Fibroblast of the aortic adventitia (primary cell): ENCODE measurements around the gene DAP. TPM values are rescaled to one million over a fixed set of nuclear protein-coding genes. Genes with fewer than 3 reads are reported as not detected.

Experiments
- DNase-seq: peaks from one replicate; pipeline ENCODE4 v3.0.0-alpha.2; 2010; ENCODE audit warnings: low read depth
- H3K4me3 ChIP-seq: 2 replicates; pipeline ENCODE4 v1.5.1; 2011; ENCODE audit warnings: low read depth, mild to moderate bottlenecking, control low read depth, low read length, moderate library complexity
- total RNA-seq: library from RNA; depleted of rRNA; stranded (reverse); fragments of >200 nt; gene quantifications from 2 replicates; pipeline ENCODE4 v1.2.3, GENCODE V29; 2012; ENCODE audit warnings: low replicate concordance
- TF ChIP-seq, protein P1 (sequence below): IDR thresholded peaks from 2 replicates; pipeline ENCODE4 v1.5.1; 2011; ENCODE audit warnings: mild to moderate bottlenecking, low read length, control low read depth, inconsistent platforms; ENCODE audit not compliant: insufficient read depth

DAP gene
- total RNA-seq, 1 donor: 49.3 TPM

DNA sequence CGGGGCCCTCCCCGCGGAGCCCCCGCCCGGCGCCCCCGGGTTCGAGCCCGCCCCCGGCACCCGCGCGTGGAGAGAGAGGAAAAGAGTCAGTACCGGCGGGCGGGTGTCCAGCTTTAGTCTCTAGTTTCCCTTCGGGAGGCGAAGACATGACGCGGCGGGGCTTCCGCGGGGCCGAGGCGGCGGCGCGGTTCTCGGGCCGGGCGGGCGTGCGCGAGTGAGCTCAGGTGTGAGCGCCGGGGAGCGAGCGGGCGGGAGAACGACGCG, 181 bp downstream of the DAP start:
- TF ChIP-seq, protein P1, sequence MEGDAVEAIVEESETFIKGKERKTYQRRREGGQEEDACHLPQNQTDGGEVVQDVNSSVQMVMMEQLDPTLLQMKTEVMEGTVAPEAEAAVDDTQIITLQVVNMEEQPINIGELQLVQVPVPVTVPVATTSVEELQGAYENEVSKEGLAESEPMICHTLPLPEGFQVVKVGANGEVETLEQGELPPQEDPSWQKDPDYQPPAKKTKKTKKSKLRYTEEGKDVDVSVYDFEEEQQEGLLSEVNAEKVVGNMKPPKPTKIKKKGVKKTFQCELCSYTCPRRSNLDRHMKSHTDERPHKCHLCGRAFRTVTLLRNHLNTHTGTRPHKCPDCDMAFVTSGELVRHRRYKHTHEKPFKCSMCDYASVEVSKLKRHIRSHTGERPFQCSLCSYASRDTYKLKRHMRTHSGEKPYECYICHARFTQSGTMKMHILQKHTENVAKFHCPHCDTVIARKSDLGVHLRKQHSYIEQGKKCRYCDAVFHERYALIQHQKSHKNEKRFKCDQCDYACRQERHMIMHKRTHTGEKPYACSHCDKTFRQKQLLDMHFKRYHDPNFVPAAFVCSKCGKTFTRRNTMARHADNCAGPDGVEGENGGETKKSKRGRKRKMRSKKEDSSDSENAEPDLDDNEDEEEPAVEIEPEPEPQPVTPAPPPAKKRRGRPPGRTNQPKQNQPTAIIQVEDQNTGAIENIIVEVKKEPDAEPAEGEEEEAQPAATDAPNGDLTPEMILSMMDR: no peak
- H3K4me3 ChIP-seq: peak overlapping the region; percentile 73
- no peak for DNase-seq

DNA sequence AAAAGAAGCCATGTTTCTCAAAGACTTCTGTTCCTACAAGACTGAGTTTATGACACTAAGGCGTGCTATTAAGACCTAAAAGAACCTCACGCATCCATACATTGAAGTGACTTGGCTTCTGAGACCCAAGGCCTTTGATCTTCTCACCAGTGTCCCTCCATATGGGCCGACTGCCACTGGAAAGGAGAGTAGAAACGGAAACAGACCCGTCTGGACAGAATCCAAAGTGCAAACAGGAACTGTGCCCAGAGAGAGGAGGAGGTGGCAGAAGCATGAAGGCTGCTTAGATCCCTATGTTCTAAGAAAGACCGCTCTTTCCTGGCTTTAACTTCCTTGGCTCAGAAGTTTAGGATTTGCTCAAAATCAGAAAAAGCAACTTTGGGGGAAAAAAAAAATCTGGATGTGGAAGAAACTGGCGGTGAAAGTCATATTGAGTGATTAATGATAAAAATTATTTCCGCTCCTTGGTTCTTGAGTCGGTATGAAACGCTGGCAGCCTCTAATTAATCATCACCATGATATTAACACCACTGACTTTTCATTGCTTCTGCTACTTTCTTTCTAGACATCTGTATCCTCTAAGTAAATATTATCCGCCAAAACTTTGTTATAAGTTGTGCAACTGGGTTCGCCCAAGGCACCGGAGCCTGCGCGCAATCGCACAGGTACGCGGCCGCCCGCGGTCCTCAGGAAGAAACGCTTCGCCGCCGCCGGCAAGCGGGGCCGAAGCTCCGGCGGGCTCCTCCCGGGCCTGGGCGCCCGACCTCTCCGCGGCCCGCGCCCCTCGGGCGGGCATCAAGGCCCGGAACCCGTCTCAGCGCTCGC, 726 bp downstream of the DAP start:
- H3K4me3 ChIP-seq: peak overlapping the region; percentile 73
- peak; percentile 65 for DNase-seq
- TF ChIP-seq, protein P1: no peak

DNA sequence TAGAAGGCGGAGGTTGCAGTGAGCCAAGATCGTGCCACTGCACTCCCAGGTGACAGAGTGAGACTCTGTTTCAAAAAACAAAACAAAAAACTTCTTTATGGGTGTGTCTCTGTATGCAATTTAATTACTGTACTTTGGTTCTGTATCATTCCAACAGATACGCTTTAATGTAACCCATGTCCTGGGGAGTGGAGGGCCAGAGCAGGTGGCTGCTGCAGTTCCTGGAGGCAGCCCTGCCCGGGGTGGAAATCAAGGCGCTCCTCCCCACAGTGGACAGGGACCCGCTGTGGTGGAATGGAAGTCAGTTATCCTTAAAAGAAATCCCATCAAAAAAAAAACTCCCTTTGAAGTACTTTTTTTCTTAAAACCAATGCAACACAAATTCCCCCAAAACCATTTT, 1.9 kb downstream of the DAP start:
- TF ChIP-seq, protein P1: no peak
- H3K4me3 ChIP-seq: no peak overlapping the region
- DNase-seq: no peak

DNA sequence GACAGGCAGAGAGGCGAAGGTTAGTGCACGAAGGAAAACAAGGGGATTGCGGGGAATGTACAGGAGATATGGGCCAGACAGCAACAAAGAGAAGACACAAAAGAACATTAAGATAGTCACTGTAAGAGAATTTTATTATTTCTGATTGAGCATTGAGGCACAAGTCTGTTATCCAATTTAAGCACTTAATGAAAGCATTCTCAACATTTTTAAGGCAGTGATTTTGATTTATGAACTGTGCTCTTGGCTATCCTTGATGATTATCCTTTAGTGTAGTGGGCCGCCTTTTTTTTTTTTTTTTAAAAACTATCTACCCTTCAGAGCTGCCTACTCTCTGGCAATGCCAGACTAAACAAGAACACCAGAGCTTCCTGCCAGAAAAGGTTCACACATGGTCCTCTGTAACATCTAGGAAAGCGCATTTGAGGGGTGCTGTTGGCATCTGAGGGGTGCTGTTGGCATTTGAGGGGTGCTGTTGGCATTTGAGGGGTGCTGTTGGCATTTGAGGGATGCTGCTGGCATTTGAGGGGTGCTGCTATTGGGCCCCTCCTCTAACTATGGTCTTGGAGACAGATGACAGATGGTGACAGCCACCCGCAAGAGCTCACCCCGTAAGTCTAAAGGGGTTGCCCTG, 3.0 kb downstream of the DAP start:
- DNase-seq: no peak
- no peak overlapping the region for H3K4me3 ChIP-seq
- TF ChIP-seq, protein P1: no peak

DNA sequence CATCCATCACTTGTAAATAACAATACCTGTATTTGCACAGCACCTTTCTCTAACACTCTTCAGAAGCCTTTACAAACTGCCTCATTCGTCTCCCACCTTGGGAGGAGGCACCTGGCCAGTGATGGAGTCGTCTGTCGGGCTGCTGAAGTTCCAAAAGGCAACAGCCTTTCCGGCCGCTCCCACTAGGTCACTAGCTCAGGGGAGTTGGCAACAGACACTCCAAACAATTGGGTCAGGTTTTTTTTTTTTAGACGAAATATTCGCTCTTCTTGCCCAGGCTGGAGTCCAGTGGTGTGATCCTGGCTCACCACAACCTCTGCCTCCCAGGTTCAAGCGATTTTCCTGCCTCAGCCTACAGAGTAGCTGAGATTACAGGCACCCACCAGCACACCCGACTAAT, 4.0 kb downstream of the DAP start:
- TF ChIP-seq, protein P1: no peak
- peak overlapping the region; percentile 25 for H3K4me3 ChIP-seq

DNA sequence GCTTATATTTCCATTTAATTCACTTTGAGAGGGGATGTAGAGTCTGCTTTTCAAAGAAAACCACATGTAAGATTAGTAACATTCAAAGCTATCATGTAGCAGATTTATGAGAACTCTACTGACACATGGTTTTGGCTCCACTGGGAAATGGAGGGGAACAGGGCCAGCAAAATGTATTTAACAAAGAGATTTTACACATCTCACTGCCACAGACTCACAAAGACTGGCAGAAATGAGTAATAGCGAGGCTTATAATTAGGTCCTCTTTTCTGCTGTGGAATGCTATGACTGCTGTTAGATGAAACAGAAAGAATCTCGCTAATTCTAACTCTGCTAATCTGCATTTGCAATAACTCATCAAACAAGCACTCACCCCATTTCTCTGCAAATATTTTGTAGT, 4.5 kb downstream of the DAP start:
- DNase-seq: peak; percentile 86
- TF ChIP-seq, protein P1: no peak
- H3K4me3 ChIP-seq: peak overlapping the region; percentile 25

More for the DNA sequence above, 4.0 kb downstream of the DAP start:
- peak; percentile 17 for DNase-seq

DNA sequence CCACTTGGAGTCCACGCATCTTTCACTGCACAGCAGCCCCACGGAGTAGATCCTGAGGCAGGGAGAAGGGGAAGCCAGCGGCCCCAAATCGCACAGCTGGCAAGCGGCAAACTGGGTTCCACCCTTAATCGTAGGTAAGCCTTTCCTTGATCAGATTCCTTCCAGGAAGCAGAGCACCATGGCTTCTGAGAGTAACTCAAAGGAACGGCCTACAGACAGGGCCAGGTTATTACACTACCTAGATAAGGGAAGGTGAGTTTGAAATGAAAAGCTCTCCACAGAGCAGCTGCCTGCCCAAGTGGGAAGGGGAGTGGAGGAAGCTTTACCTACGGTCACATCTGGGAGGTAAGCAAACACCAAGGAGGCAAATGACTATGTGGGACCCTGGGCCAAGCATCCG, 7.9 kb downstream of the DAP start:
- H3K4me3 ChIP-seq: no peak overlapping the region
- TF ChIP-seq, protein P1: no peak
- no peak for DNase-seq
